HEK293 (cell line): Measurements from ENCODE around the gene ADRB2.

ENCODE experiments used
- ZNF561 ChIP-seq: fragments of 450-650 bp; IDR thresholded peaks from 2 replicates; pipeline ENCODE4 v1.5.1; 2018; ENCODE audit warnings: missing biosample characterization, missing genetic modification characterization, borderline replicate concordance
- ZNF658 ChIP-seq: fragments of 450-650 bp; formaldehyde crosslinking; IDR thresholded peaks from 2 replicates; pipeline ENCODE4; 2016; ENCODE audit warnings: missing biosample characterization, missing genetic modification characterization

- no peak for TF ChIP-seq ZNF561 (tag by site-specific recombination)
- TF ChIP-seq ZNF658 (tag by site-specific recombination), result no peak
These were observed 11.3 kb upstream of the ADRB2 start for GRCh38 chr5:148815086-148815485.
